ENCODE measurements around the gene LOXL3. TPM values are rescaled to one million over a fixed set of nuclear protein-coding genes. Genes with fewer than 3 reads are reported as not detected.

LOXL3 gene
- polyA plus RNA-seq, 1 donor from 2014 or later, result 20.1 TPM

DNA sequence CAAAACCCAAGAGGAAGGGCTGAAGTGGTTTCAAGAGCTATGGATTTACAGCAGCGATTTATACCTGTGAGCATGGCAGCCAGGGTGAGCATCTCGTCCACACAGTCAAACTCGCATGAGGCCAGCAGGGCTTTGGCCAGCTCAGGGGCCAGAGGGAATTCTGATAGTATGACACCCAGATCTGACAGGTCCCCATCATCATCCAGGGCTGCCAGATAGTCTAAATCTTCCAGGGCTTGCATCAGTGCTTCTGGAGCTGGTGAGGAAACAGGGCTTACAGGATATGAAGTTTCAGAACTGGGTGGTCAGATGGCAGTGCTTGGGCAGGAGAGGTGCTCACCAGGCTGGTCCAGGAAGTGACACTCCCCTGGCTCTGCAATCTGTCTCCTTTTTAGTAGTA lies 31.2 kb downstream of the LOXL3 start:
- no peaks in the 10 kb centered on the region for H3K9me3 ChIP-seq (ENCODE audit: low read length)
- H3K79me2 ChIP-seq (replicated peaks; ENCODE audit: insufficient read depth, low read length), result no peaks in the 10 kb centered on the region
- no peak overlapping the region for H2AFZ ChIP-seq (ENCODE audit: low read depth, low read length)
- no peaks in the 10 kb centered on the region for H3F3A ChIP-seq (ENCODE audit: insufficient read depth, low read length, poor library complexity, severe bottlenecking)
- no peaks in the 10 kb centered on the region for H4K20me1 ChIP-seq (ENCODE audit: insufficient read depth)
- H3K27me3 ChIP-seq (ENCODE audit: insufficient read depth, low read depth, low read length), result peaks cover 48% of the 10 kb centered on the region
- no peaks in the 10 kb centered on the region for H3K9me2 ChIP-seq (ENCODE audit: insufficient read depth, low read length)
- H3K4me3 ChIP-seq (ENCODE audit: low read length), result no peak overlapping the region
- no peaks in the 10 kb centered on the region for H3K36me3 ChIP-seq (ENCODE audit: insufficient read depth, low read length)
- H3K27ac ChIP-seq (ENCODE audit: low read length), result no peak overlapping the region
- TF ChIP-seq EP300 (conservative IDR thresholded peaks at IDR 0.05; ENCODE audit: poor library complexity, severe bottlenecking) (no peak), CTCF (IDR thresholded peaks at IDR 0.05; ENCODE audit: poor library complexity, severe bottlenecking) (no peak), POLR2AphosphoS5 (IDR thresholded peaks at IDR 0.05) (no peak), MXI1 (conservative IDR thresholded peaks at IDR 0.05; ENCODE audit: poor library complexity, severe bottlenecking) (no peak), TAF1 (IDR thresholded peaks at IDR 0.05; ENCODE audit: low read depth) (no peak), RAD21 (conservative IDR thresholded peaks at IDR 0.05) (no peak), EZH2 (IDR thresholded peaks at IDR 0.05; ENCODE audit: borderline replicate concordance, insufficient read depth, low read length, poor library complexity, severe bottlenecking) (no peak), SMC3 (conservative IDR thresholded peaks at IDR 0.05; ENCODE audit: poor library complexity) (no peak)
- TF ChIP-seq, protein P1, sequence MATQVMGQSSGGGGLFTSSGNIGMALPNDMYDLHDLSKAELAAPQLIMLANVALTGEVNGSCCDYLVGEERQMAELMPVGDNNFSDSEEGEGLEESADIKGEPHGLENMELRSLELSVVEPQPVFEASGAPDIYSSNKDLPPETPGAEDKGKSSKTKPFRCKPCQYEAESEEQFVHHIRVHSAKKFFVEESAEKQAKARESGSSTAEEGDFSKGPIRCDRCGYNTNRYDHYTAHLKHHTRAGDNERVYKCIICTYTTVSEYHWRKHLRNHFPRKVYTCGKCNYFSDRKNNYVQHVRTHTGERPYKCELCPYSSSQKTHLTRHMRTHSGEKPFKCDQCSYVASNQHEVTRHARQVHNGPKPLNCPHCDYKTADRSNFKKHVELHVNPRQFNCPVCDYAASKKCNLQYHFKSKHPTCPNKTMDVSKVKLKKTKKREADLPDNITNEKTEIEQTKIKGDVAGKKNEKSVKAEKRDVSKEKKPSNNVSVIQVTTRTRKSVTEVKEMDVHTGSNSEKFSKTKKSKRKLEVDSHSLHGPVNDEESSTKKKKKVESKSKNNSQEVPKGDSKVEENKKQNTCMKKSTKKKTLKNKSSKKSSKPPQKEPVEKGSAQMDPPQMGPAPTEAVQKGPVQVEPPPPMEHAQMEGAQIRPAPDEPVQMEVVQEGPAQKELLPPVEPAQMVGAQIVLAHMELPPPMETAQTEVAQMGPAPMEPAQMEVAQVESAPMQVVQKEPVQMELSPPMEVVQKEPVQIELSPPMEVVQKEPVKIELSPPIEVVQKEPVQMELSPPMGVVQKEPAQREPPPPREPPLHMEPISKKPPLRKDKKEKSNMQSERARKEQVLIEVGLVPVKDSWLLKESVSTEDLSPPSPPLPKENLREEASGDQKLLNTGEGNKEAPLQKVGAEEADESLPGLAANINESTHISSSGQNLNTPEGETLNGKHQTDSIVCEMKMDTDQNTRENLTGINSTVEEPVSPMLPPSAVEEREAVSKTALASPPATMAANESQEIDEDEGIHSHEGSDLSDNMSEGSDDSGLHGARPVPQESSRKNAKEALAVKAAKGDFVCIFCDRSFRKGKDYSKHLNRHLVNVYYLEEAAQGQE (IDR thresholded peaks at IDR 0.05; ENCODE audit: borderline replicate concordance), result no peak
- H3K9ac ChIP-seq (ENCODE audit: low read length), result no peak overlapping the region
- H3K4me2 ChIP-seq (ENCODE audit: low read length), result no peak overlapping the region

GRCh38 chr2:74516650-74517049 lies 37.1 kb downstream of the LOXL3 start:
- H3K9me3 ChIP-seq (ENCODE audit: low read length), result no peaks in the 10 kb centered on the region
- no peak overlapping the region for H3K27ac ChIP-seq (ENCODE audit: low read length)
- no peak for TF ChIP-seq EZH2 (IDR thresholded peaks at IDR 0.05; ENCODE audit: borderline replicate concordance, insufficient read depth, low read length, poor library complexity, severe bottlenecking)
- TF ChIP-seq RAD21 (conservative IDR thresholded peaks at IDR 0.05), result no peak
- TF ChIP-seq POLR2AphosphoS5 (IDR thresholded peaks at IDR 0.05), result no peak
- TF ChIP-seq SMC3 (conservative IDR thresholded peaks at IDR 0.05; ENCODE audit: poor library complexity), result no peak
- TF ChIP-seq TAF1 (IDR thresholded peaks at IDR 0.05; ENCODE audit: low read depth), result no peak
- TF ChIP-seq EP300 (conservative IDR thresholded peaks at IDR 0.05; ENCODE audit: poor library complexity, severe bottlenecking), result no peak
- TF ChIP-seq CTCF (IDR thresholded peaks at IDR 0.05; ENCODE audit: poor library complexity, severe bottlenecking), result no peak
- TF ChIP-seq, protein P1 (IDR thresholded peaks at IDR 0.05; ENCODE audit: borderline replicate concordance), result no peak
- no peak for TF ChIP-seq MXI1 (conservative IDR thresholded peaks at IDR 0.05; ENCODE audit: poor library complexity, severe bottlenecking)
- H3K4me2 ChIP-seq (ENCODE audit: low read length), result no peak overlapping the region
- no peaks in the 10 kb centered on the region for H3K9me2 ChIP-seq (ENCODE audit: insufficient read depth, low read length)
- no peaks in the 10 kb centered on the region for H3K36me3 ChIP-seq (ENCODE audit: insufficient read depth, low read length)
- no peak overlapping the region for H2AFZ ChIP-seq (ENCODE audit: low read depth, low read length)
- no peaks in the 10 kb centered on the region for H3F3A ChIP-seq (ENCODE audit: insufficient read depth, low read length, poor library complexity, severe bottlenecking)
- no peaks in the 10 kb centered on the region for H3K79me2 ChIP-seq (replicated peaks; ENCODE audit: insufficient read depth, low read length)
- H4K20me1 ChIP-seq (ENCODE audit: insufficient read depth), result no peaks in the 10 kb centered on the region
- peak overlapping the region; percentile 53 for H3K4me3 ChIP-seq (ENCODE audit: low read length)
- H3K27me3 ChIP-seq (ENCODE audit: insufficient read depth, low read depth, low read length), result peaks cover 97% of the 10 kb centered on the region
- H3K9ac ChIP-seq (ENCODE audit: low read length), result no peak overlapping the region
